Spinal cord (tissue), 10 donors: ENCODE measurements around the gene LY6G5B. TPM values are rescaled to one million over a fixed set of nuclear protein-coding genes. Genes with fewer than 3 reads are reported as not detected.

Experiments used
- DNase-seq, 6 donors: peaks; one replicate each; pipeline versions ENCODE4 v3.0.0 to v3.0.0-alpha.2; 2013 to 2015; ENCODE audit warnings: low spot score in 6 of 6, low read depth in 4 of 6
- H3K27ac ChIP-seq: one replicate; pipeline ENCODE4 v1.5.1; 2013; ENCODE audit warnings: low read depth, low read length, control low read depth
- H3K27me3 ChIP-seq: one replicate; pipeline ENCODE4 v1.6.1; 2013; ENCODE audit warnings: low read length; ENCODE audit not compliant: control insufficient read depth, insufficient read depth
- H3K36me3 ChIP-seq: one replicate; pipeline ENCODE4 v1.6.1; 2013; ENCODE audit warnings: low read length; ENCODE audit not compliant: control insufficient read depth, insufficient read depth
- H3K4me1 ChIP-seq: one replicate; pipeline ENCODE4 v1.6.1; 2013; ENCODE audit warnings: low read length; ENCODE audit not compliant: control insufficient read depth, insufficient read depth
- H3K4me3 ChIP-seq: one replicate; pipeline ENCODE4 v1.5.1; 2013; ENCODE audit warnings: low read depth, low read length, control low read depth
- H3K9me3 ChIP-seq: one replicate; pipeline ENCODE4 v1.6.1; 2013; ENCODE audit warnings: low read length; ENCODE audit not compliant: control insufficient read depth, insufficient read depth
- WGBS: methylation state at CpG from one replicate; pipeline ENCODE4 v1.1.5; 2013; ENCODE audit warnings: missing lambda C conversion rate; ENCODE audit not compliant: insufficient coverage; 5-methylcytosine and 5-hydroxymethylcytosine counted together
- polyA plus RNA-seq, 2 donors: library from polyadenylated mRNA; unstranded; fragments of 120-200 nt; gene quantifications; one replicate each; pipeline ENCODE4 v1.2.1, GENCODE V29; 2013; ENCODE audit not compliant: insufficient read length in 2 of 2
- total RNA-seq, 2 donors: library from RNA; depleted of rRNA in 1 of 2; stranded (reverse); fragments of 120-200 nt in 1 of 2; fragments of >200 nt in 1 of 2; gene quantifications; one replicate each; pipeline versions ENCODE4 v1.2.3 to v1.2.4, GENCODE V29; 2013 to 2014
- donor health status: healthy.

The LY6G5B gene
- total and polyA plus RNA-seq, 4 donors: 2.1 to 35.6 (median 13.1) TPM

GRCh38 chr6:31712296-31712695 lies 42.5 kb downstream of the LY6G5B start:
- DNase-seq: no peak
- peaks cover 20% of the 10 kb centered on the region for H3K4me1 ChIP-seq
- 93% methylated on average over 8 of the region's 8 CpGs for WGBS
- H3K9me3 ChIP-seq: no peaks in the 10 kb centered on the region
- H3K27me3 ChIP-seq: no peaks in the 10 kb centered on the region
- H3K36me3 ChIP-seq: no peaks in the 10 kb centered on the region
- no peak overlapping the region for H3K4me3 ChIP-seq
- H3K27ac ChIP-seq: no peak overlapping the region

GRCh38 chr6:31713465-31713864 lies 43.7 kb downstream of the LY6G5B start:
- no peak for DNase-seq
- no peaks in the 10 kb centered on the region for H3K36me3 ChIP-seq
- H3K4me3 ChIP-seq: no peak overlapping the region
- H3K27me3 ChIP-seq: no peaks in the 10 kb centered on the region
- H3K9me3 ChIP-seq: no peaks in the 10 kb centered on the region
- H3K27ac ChIP-seq: peak overlapping the region; percentile 81
- peaks cover 23% of the 10 kb centered on the region for H3K4me1 ChIP-seq
- no CpG with 5 or more reads among the region's 4 CpGs for WGBS

DNA sequence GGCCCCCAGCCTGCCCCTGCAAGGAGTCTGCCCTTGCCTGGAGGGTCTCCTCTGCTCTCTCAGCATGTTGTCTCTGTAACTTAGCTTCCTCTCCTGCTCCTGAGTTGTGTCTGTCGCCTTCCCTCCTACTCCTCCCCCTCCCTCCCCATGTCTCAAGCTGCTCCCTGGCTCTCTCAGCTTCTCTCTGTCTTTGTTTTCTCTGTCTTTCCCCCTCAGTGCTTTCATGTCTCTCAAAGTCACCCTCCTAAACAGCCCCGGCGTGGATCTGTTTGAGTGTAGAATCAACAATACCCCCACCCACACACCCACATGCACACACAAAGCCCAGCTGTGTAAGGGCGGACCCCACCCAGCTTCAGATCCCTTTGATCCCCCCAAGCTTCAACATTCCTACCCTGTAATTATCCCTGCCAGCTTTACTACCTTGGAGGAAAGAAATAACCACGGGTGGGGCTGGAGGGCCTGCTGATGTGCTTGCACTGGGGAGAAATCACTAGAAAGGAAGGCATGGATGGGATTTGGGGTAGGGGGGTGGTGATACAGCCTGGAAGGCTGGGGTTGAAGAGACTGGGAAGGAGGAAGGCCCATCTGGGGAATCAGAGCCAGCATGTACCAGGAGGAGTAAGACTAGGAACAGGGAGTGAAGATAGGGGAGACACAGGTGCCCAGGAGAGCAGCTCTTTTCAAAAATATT lies 44.4 kb downstream of the LY6G5B start:
- peak in 2 of 6 donors; percentile 49 to 85 for DNase-seq
- WGBS: 12% methylated on average over 4 of the region's 5 CpGs
- Histone ChIP-seq H3K27ac (peak overlapping the region; percentile 81), H3K36me3 (no peaks in the 10 kb centered on the region), H3K4me3 (no peak overlapping the region), H3K27me3 (no peaks in the 10 kb centered on the region), H3K4me1 (peaks cover 23% of the 10 kb centered on the region), H3K9me3 (no peaks in the 10 kb centered on the region)

- 29% methylated on average over 13 of the region's 16 CpGs for WGBS
- Histone ChIP-seq H3K27me3 (no peaks in the 10 kb centered on the region), H3K27ac (peak within 1 kb of the TSS; percentile 81), H3K4me3 (no peak within 1 kb of the TSS), H3K36me3 (no peaks in the 10 kb centered on the region), H3K4me1 (peaks cover 23% of the 10 kb centered on the region), H3K9me3 (no peaks in the 10 kb centered on the region)
- DNase-seq: peak in 1 of 6 donors; percentile 82
Observed at GRCh38 chr6:31715022-31715958, 45.5 kb downstream of the LY6G5B start, which contains the start of gene LY6G6D. Gene LY6G6D, plus strand, starts transcription at chr6:31715348. Its CDS starts 8 bp downstream, at chr6:31715356.

DNA sequence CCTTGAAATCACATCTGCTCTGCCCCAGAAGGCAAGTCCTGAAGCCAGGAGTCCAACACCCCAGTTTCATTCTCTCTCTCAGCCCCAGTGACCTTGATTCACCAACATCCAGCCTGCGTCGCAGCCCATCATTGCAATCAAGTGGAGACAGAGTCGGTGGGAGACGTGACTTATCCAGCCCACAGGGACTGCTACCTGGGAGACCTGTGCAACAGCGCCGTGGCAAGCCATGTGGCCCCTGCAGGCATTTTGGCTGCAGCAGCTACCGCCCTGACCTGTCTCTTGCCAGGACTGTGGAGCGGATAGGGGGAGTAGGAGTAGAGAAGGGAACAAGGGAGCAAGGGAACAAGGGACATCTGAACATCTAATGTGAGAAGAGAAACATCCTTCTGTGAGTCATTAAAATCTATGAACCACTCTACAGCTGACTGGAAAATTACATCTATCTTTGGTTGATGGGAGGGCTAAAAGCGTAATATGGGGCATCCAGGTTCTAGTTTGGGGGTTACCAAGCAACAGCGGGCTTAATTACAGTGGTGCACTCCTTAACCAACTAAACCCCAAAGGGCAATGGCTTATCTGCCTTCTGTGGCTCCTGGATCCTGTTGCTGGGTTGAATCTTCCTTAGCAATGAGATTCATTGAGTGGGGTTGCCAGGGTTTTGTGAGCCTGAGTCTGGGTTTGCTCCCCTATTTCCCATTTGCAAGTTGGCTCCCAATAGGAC lies 47.9 kb downstream of the LY6G5B start:
- Histone ChIP-seq H3K36me3 (no peaks in the 10 kb centered on the region), H3K27ac (no peak overlapping the region), H3K4me1 (peaks cover 23% of the 10 kb centered on the region), H3K27me3 (no peaks in the 10 kb centered on the region), H3K9me3 (no peaks in the 10 kb centered on the region), H3K4me3 (no peak overlapping the region)
- 44% methylated on average over 8 of the region's 10 CpGs for WGBS
- DNase-seq: peak in 1 of 6 donors; percentile 42

DNA sequence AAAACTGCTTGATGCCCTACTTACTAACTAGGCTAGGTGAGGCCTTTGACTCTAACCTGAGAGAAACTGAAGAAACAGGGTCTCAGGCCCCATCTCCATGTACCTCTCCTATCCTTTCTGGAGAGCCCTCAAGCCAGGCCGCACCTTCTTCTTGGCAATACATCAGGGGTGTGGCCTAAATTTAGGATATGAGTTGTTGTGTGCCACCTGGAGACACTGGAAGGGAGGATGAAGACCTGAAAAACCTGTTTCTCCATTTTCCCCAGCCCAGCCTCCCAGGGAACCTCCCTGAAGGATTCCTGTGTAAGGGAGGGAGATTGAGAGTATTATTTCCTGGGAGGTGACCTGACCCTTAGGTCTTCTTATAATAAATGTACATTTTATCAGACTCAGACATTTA lies 48.5 kb downstream of the LY6G5B start:
- WGBS: no CpG with 5 or more reads among the region's 1 CpG
- H3K4me3 ChIP-seq: no peak overlapping the region
- peaks cover 23% of the 10 kb centered on the region for H3K4me1 ChIP-seq
- no peaks in the 10 kb centered on the region for H3K27me3 ChIP-seq
- no peaks in the 10 kb centered on the region for H3K9me3 ChIP-seq
- no peak overlapping the region for H3K27ac ChIP-seq
- no peak for DNase-seq
- H3K36me3 ChIP-seq: peaks cover 2% of the 10 kb centered on the region

GRCh38 chr6:31719001-31719400 lies 49.2 kb downstream of the LY6G5B start:
- 89% methylated on average over 5 of the region's 6 CpGs for WGBS
- H3K36me3 ChIP-seq: peaks cover 9% of the 10 kb centered on the region
- H3K4me3 ChIP-seq: no peak overlapping the region
- H3K4me1 ChIP-seq: peaks cover 17% of the 10 kb centered on the region
- DNase-seq: no peak
- no peak overlapping the region for H3K27ac ChIP-seq
- no peaks in the 10 kb centered on the region for H3K9me3 ChIP-seq
- no peaks in the 10 kb centered on the region for H3K27me3 ChIP-seq

DNA sequence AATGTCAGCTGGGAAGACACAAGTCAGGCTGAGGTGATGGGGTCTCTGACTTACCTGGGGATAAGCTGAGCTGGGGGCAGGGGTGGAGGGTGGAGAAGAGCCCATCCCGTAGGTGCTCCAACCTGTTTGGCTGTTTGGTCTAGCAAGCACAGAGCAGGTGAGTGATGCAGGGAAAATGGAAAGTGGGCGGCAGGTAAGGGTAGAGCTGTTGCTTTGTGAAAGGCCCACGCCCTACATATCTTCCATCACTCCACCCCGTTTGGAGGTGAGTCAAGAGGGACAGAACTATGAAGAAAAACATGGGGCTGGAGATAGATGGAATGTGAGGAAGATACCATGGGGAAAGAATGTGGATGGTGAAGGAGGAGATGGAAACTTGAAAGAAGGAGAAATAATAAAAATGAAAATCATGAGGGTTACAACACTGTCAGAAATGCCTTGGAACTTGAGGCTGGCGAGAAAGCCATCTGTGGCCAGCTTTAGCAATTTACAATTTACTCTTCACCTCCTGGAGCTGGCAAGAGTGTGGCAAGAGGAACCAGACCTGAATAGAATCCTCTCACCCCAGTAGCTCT lies 50.5 kb downstream of the LY6G5B start:
- no peaks in the 10 kb centered on the region for H3K9me3 ChIP-seq
- peaks cover 21% of the 10 kb centered on the region for H3K36me3 ChIP-seq
- H3K4me3 ChIP-seq: no peak overlapping the region
- DNase-seq: no peak
- no peaks in the 10 kb centered on the region for H3K27me3 ChIP-seq
- peaks cover 8% of the 10 kb centered on the region for H3K4me1 ChIP-seq
- 94% methylated on average over 4 of the region's 5 CpGs for WGBS
- H3K27ac ChIP-seq: no peak overlapping the region

DNA sequence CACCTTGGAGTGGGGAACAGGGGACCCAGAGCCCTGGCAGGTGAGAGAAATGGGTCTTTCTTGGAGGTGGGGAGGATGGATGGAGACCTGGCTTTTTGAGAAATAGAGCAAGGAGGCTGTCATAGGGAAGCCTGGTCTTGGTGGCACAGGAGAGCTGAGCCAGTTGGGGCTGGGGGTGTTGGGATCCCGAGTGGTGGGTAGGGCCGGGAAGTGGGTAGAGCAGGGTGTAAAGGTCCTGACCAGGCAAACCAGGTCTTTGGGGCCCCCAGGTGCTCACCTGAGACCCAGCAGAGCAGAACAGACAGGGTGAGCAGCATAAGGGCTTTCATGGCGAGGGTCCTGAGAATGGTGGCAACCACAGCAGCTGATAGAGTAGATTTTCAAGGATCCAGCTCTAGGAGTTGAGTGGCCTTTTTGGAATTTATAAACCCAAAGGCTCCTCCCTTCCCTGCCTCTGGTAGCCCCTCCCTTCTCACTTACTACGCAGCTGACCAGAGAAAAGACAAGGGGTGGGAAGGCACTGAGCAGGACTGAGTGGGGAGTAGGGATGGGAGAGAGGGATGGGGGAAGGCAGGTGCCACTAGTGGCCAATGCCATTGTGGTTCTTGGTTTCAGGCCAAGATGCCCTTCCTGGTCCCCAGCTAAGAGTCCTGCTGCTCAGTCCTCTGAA lies 51.7 kb downstream of the LY6G5B start, which contains the start of gene LY6G6C:
Gene LY6G6C (minus strand): TSS at position 396 of the 670 bp plus-strand sequence. CDS start 67 bp downstream, at position 329.
- DNase-seq: no peak
- Histone ChIP-seq H3K27ac (no peak within 1 kb of the TSS), H3K27me3 (no peaks in the 10 kb centered on the region), H3K9me3 (no peaks in the 10 kb centered on the region), H3K36me3 (peaks cover 32% of the 10 kb centered on the region), H3K4me3 (no peak within 1 kb of the TSS), H3K4me1 (peaks cover 3% of the 10 kb centered on the region)
- 96% methylated on average over 3 of the region's 4 CpGs for WGBS
